K562 (cell line): ENCODE data around the gene SLC39A11. TPM values are rescaled to one million over a fixed set of nuclear protein-coding genes. Genes with fewer than 3 reads are reported as not detected.

ENCODE experiments used
- ATAC-seq: fragments of 200-7000 bp; cut with Tn5 transposase; 3 replicates; pipeline ENCODE4 v1.9.1; 2020; ENCODE audit warnings: moderate library complexity
- BruUV-seq: library from RNA; stranded (reverse); fragments of 400-500 nt; replicated peaks from 2 replicates; lab custom pipeline; 2021; lab: Mats Ljungman, UMichigan
- CTCF ChIA-PET: fragments of 300-600 bp; formaldehyde crosslinking; extraction: SDS; loops from one replicate; lab custom pipeline; 2021; ENCODE audit warnings: low intra/inter-chr PET ratio; lab: Yijun Ruan, JAX
- POLR2A ChIA-PET: fragments of 300-600, 350-650 bp; sonication (Branson Sonifier 250); formaldehyde crosslinking; extraction: SDS; loops from one replicate; lab custom pipeline; 2021; ENCODE audit warnings: antibody characterized with exemption, inconsistent platforms; lab: Yijun Ruan, JAX
- DNase-seq, 4 experiments: peaks; one replicate each; pipeline versions ENCODE4 v3.0.0 to v3.0.0-alpha.2; 2011 to 2018; ENCODE audit warnings: low spot score in 3 of 4, mixed read lengths in 3 of 4; ENCODE audit errors: extremely low read depth in 1 of 4
- FAIRE-seq: peaks from 2 replicates; lab custom pipeline; 2011; peaks lifted over from hg19 to GRCh38; lab: Jason Lieb, UNC
- H2AFZ ChIP-seq: 2 replicates; pipeline ENCODE4 v1.6.0; 2011; ENCODE audit warnings: low read depth, low read length, control low read depth, inconsistent platforms
- H3K27ac ChIP-seq: fragments of 200-600 bp; 3 replicates; pipeline ENCODE4 v1.8.0; 2011; ENCODE audit warnings: low read depth, mild to moderate bottlenecking, control low read depth, inconsistent platforms, low read length, moderate library complexity, mixed read lengths; ENCODE audit errors: extremely low read depth
- H3K27me3 ChIP-seq, 2 experiments: fragments of 300-600 bp in 1 of 2; 2 replicates in 1 of 2; 3 replicates in 1 of 2; pipeline versions ENCODE4 v1.6.0 to v1.8.0; 2011; ENCODE audit warnings: inconsistent platforms in 2 of 2, low read length in 2 of 2, mild to moderate bottlenecking in 1 of 2, mixed read lengths in 1 of 2, moderate library complexity in 1 of 2; ENCODE audit not compliant: control insufficient read depth in 2 of 2, insufficient read depth in 2 of 2
- H3K36me3 ChIP-seq: fragments of 300-600 bp; 3 replicates; pipeline ENCODE4 v1.8.0; 2011; ENCODE audit warnings: mild to moderate bottlenecking, low read length, inconsistent platforms; ENCODE audit not compliant: control insufficient read depth, insufficient read depth
- H3K4me1 ChIP-seq, 2 experiments: fragments of 200-600 bp in 1 of 2; replicated peaks in 1 of 2; 2 replicates in 1 of 2; 3 replicates in 1 of 2; pipeline versions ENCODE4 v1.5.1 to v1.8.0; 2011; ENCODE audit warnings: inconsistent platforms in 2 of 2, low read length in 2 of 2, mild to moderate bottlenecking in 1 of 2, mixed read lengths in 1 of 2, moderate library complexity in 1 of 2; ENCODE audit not compliant: control insufficient read depth in 2 of 2, insufficient read depth in 2 of 2
- H3K4me2 ChIP-seq: 2 replicates; pipeline ENCODE4 v1.6.1; 2011; ENCODE audit warnings: low read length, control low read depth, inconsistent platforms, mixed read lengths; ENCODE audit not compliant: insufficient read depth
- H3K4me3 ChIP-seq: fragments of 200-600 bp; sonication (generic), shearing (Covaris generic); 2 replicates; pipeline ENCODE4 v1.5.1; 2016; ENCODE audit warnings: control low read depth, inconsistent platforms
- H3K79me2 ChIP-seq: fragments of 200-600 bp; 3 replicates; pipeline ENCODE4 v1.8.0; 2011; ENCODE audit warnings: low read length, inconsistent platforms; ENCODE audit not compliant: control insufficient read depth, insufficient read depth
- H3K9ac ChIP-seq, 2 experiments: 2 replicates each; pipeline versions ENCODE4 v1.6.0 to v1.6.1; 2011; ENCODE audit warnings: low read depth in 2 of 2, low read length in 2 of 2, control low read depth in 1 of 2, inconsistent platforms in 1 of 2, mild to moderate bottlenecking in 1 of 2, mixed read lengths in 1 of 2; ENCODE audit not compliant: insufficient read depth in 1 of 2
- H3K9me1 ChIP-seq: one replicate; pipeline ENCODE4 v1.6.0; 2011; ENCODE audit warnings: inconsistent platforms, mild to moderate bottlenecking, low read length, moderate library complexity; ENCODE audit not compliant: control insufficient read depth, insufficient read depth
- H3K9me3 ChIP-seq: replicated peaks from 2 replicates; pipeline ENCODE4 v1.5.1; 2011; ENCODE audit warnings: low read depth, low read length, inconsistent platforms; ENCODE audit not compliant: control insufficient read depth, insufficient read depth
- H4K20me1 ChIP-seq: replicated peaks from 2 replicates; pipeline ENCODE4 v1.6.1; 2011; ENCODE audit warnings: low read length, inconsistent platforms, mixed read lengths; ENCODE audit not compliant: control insufficient read depth, insufficient read depth
- CBX3 ChIP-seq, 2 experiments: IDR thresholded peaks; 1 replicate in 1 of 2; 2 replicates in 1 of 2; pipeline ENCODE4 v1.6.1; 2012; ENCODE audit warnings: inconsistent platforms in 2 of 2, low read length in 2 of 2, borderline replicate concordance in 1 of 2, control low read depth in 1 of 2
- CBX5 ChIP-seq: IDR thresholded peaks from 2 replicates; pipeline ENCODE4 v1.6.1; 2014; ENCODE audit warnings: low read depth, borderline replicate concordance
- LEF1 ChIP-seq: fragments of 450-650 bp; IDR thresholded peaks from 2 replicates; pipeline ENCODE4 v1.6.1; 2016; ENCODE audit warnings: mild to moderate bottlenecking
- MTA2 ChIP-seq: fragments of 450-650 bp; IDR thresholded peaks from 2 replicates; pipeline ENCODE4 v1.6.1; 2016; ENCODE audit warnings: low read depth
- POLR3A ChIP-seq: IDR thresholded peaks from 2 replicates; pipeline ENCODE4 v1.6.1; 2011; ENCODE audit warnings: borderline replicate concordance, mild to moderate bottlenecking, moderate library complexity; ENCODE audit not compliant: insufficient read length, insufficient read depth; ENCODE audit errors: extremely low read depth
- PYGO2 ChIP-seq: fragments of 450-650 bp; IDR thresholded peaks from 2 replicates; pipeline ENCODE4 v1.6.1; 2016; ENCODE audit warnings: mild to moderate bottlenecking, missing genetic modification characterization, moderate library complexity, missing compliant biosample characterization
- SIN3A ChIP-seq, 2 experiments: fragments of 150-350 bp in 1 of 2; IDR thresholded peaks; 2 replicates each; pipeline ENCODE4 v1.6.1; 2011 to 2016; ENCODE audit warnings: borderline replicate concordance in 2 of 2, low read depth in 2 of 2, low read length in 2 of 2, mild to moderate bottlenecking in 2 of 2, moderate library complexity in 2 of 2; ENCODE audit not compliant: control insufficient read depth in 1 of 2
- WGBS: fragments of 100-300 bp; shearing (Covaris generic); methylation state at CpG from one replicate; pipeline ENCODE4 v1.1.6; 2016; ENCODE audit warnings: low coverage, mixed read lengths; ENCODE audit not compliant: insufficient coverage; ENCODE audit errors: missing lambda C conversion rate; 5-methylcytosine and 5-hydroxymethylcytosine counted together
- in situ Hi-C: fragments of 300-500 bp; cut with MboI; formaldehyde crosslinking; loops from 4 replicates; pipeline ENCODE4 v1.15.0; 2018; ENCODE audit warnings: inconsistent platforms, mixed read lengths
- intact Hi-C: fragments of 100-400 bp; cut with micrococcal nuclease; formaldehyde crosslinking; loops from 2 replicates; pipeline ENCODE4 v1.14.2; 2022
- polyA plus RNA-seq, 8 experiments: library from polyadenylated mRNA; depleted of rRNA in 4 of 8; stranded (reverse) in 5 of 8; unstranded in 3 of 8; fragments of >200 nt; fragmentation: Nextera tagmentation in 2 of 8; fragmentation: Illumina TruSeq in 1 of 8; extraction: Ambion mirVana in 2 of 8; extraction: Trizol in 1 of 8; gene quantifications; 2 replicates each; pipeline versions ENCODE4 v1.2.1 to v1.2.3, GENCODE V29; 2011 to 2014; ENCODE audit warnings: inconsistent platforms in 1 of 8, missing spikeins in 1 of 8
- total RNA-seq, 7 experiments: library from RNA; depleted of rRNA in 6 of 7; stranded (reverse); fragments of >200 nt in 6 of 7; fragmentation: Illumina TruSeq in 2 of 7; extraction: Trizol in 2 of 7; gene quantifications; 2 replicates each; pipeline versions ENCODE4 v1.2.1 to v1.2.3, GENCODE V29; 2011 to 2021; ENCODE audit warnings: low replicate concordance in 1 of 7
- TF ChIP-seq, protein P1 (sequence below): sonication (generic); formaldehyde crosslinking; IDR thresholded peaks from 2 replicates; pipeline ENCODE4 v1.8.0; 2022; ENCODE audit warnings: missing genetic modification reagents, mild to moderate bottlenecking, borderline replicate concordance
- TF ChIP-seq, protein P2 (sequence below): fragments of 450-650 bp; IDR thresholded peaks from 2 replicates; pipeline ENCODE4 v1.6.1; 2016

The SLC39A11 gene
- total and polyA plus RNA-seq, 9 of the 15 experiments (the other 6 are each of a cell fraction or from before 2014, with no cell fraction given) = 10.5 to 26.4 (median 13.4) TPM

- peak; percentile 81 for TF ChIP-seq CBX5
- no peak for TF ChIP-seq PYGO2 (tag)
- TF ChIP-seq LEF1 = no peak
- TF ChIP-seq CBX3 (IDR thresholded peaks at IDR 0.05; ENCODE audit: borderline replicate concordance in 1 of 2, low read length in 2 of 2) = 0 out of 3 replicates have a peak, but pooled peaks of 1 of the 2 experiments have one; percentile 32
- TF ChIP-seq, all 486 proteins: peak for 2
- H3K4me2 ChIP-seq = no peak overlapping the region
- H2AFZ ChIP-seq = no peak overlapping the region
- no peaks in the 10 kb centered on the region for H3K27me3 ChIP-seq
- ChIA-PET POLR2A (no interaction called here), CTCF (no interaction called here)
- no TSS peak for BruUV-seq
- H3K9me3 ChIP-seq = peaks cover 6% of the 10 kb centered on the region
- H3K27ac ChIP-seq = no peak overlapping the region
- H3K9me1 ChIP-seq = no peaks in the 10 kb centered on the region
- FAIRE-seq = no peak
- H4K20me1 ChIP-seq = no peaks in the 10 kb centered on the region
- intact Hi-C loops (no loop called here), in situ Hi-C loops (no loop called here)
- H3K9ac ChIP-seq = no peak overlapping the region
- no peaks in the 10 kb centered on the region for H3K36me3 ChIP-seq
- no peak overlapping the region for H3K4me3 ChIP-seq
- ATAC-seq = no peak
- H3K79me2 ChIP-seq = no peaks in the 10 kb centered on the region
- no peaks in the 10 kb centered on the region for H3K4me1 ChIP-seq
- no peak for DNase-seq
- WGBS = 60% methylated on average over 2 of the region's 2 CpGs
Observed at GRCh38 chr17:72879877-72880276, 212.6 kb downstream of the SLC39A11 start.

DNA sequence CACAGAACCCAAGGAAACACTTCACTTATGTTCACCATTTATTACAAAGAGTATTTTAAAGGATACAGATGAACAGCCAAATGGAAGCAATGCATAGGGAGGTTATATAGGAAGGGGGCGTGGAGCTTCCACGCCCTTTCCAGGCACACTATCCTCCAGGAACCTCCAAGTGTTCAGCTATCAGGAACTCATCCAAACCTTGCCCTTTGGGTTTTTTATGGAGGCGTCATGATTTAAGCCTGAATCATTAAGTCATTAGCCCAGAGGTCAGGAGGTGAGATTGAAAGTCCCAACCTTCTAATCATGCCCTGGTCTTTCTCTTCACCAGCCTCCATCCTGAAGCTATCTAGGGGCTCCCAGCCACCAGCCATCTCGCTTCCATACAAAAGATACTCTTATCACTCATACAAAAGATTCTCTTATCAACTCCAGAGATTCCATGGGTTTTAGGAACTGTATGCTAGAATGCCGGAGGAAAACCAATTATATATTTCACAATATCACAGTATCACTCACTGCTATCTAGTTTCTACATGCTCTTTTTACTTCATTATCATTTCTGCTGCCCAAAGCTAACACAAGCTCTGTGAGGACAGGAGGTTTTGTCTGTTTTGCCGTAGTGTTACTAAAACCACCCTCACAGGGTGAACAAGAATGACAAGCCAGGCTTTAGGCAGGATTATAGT is 213.4 kb downstream of the SLC39A11 start:
- Histone ChIP-seq H3K36me3 (no peaks in the 10 kb centered on the region), H3K9me3 (peaks cover 6% of the 10 kb centered on the region), H3K4me2 (no peak overlapping the region), H3K27ac (no peak overlapping the region), H3K4me1 (no peaks in the 10 kb centered on the region), H3K27me3 (no peaks in the 10 kb centered on the region), H3K4me3 (no peak overlapping the region), H3K9me1 (no peaks in the 10 kb centered on the region), H3K79me2 (no peaks in the 10 kb centered on the region), H2AFZ (no peak overlapping the region), H4K20me1 (no peaks in the 10 kb centered on the region), H3K9ac (no peak overlapping the region)
- no TSS peak for BruUV-seq
- 57% methylated on average over 6 of the region's 6 CpGs for WGBS
- intact Hi-C loops = no loop called here
- in situ Hi-C loops = no loop called here
- ATAC-seq (no peak), DNase-seq (no peak), FAIRE-seq (no peak)
- CTCF ChIA-PET = no interaction called here
- POLR2A ChIA-PET = no interaction called here
- TF ChIP-seq MTA2 (no peak), SIN3A (IDR thresholded peaks at IDR 0.05; ENCODE audit: borderline replicate concordance in 2 of 2, control insufficient read depth in 1 of 2, low read depth in 2 of 2, low read length in 2 of 2) (no peak), POLR3A (no peak)
- TF ChIP-seq, protein P1, sequence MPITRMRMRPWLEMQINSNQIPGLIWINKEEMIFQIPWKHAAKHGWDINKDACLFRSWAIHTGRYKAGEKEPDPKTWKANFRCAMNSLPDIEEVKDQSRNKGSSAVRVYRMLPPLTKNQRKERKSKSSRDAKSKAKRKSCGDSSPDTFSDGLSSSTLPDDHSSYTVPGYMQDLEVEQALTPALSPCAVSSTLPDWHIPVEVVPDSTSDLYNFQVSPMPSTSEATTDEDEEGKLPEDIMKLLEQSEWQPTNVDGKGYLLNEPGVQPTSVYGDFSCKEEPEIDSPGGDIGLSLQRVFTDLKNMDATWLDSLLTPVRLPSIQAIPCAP (CRISPR knock-in tag) = no peak
- TF ChIP-seq, protein P2, sequence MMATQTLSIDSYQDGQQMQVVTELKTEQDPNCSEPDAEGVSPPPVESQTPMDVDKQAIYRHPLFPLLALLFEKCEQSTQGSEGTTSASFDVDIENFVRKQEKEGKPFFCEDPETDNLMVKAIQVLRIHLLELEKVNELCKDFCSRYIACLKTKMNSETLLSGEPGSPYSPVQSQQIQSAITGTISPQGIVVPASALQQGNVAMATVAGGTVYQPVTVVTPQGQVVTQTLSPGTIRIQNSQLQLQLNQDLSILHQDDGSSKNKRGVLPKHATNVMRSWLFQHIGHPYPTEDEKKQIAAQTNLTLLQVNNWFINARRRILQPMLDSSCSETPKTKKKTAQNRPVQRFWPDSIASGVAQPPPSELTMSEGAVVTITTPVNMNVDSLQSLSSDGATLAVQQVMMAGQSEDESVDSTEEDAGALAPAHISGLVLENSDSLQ = no peak
